Suppressor macrophage treated with lipopolysaccharide for 1 hour (primary cell): Measurements from ENCODE around the gene LSM7.

ENCODE experiments used
- DNase-seq, 3 donors: peaks; one replicate each; pipeline ENCODE4 v3.0.0-alpha.2; 2020 to 2022

LSM7 gene

DNA sequence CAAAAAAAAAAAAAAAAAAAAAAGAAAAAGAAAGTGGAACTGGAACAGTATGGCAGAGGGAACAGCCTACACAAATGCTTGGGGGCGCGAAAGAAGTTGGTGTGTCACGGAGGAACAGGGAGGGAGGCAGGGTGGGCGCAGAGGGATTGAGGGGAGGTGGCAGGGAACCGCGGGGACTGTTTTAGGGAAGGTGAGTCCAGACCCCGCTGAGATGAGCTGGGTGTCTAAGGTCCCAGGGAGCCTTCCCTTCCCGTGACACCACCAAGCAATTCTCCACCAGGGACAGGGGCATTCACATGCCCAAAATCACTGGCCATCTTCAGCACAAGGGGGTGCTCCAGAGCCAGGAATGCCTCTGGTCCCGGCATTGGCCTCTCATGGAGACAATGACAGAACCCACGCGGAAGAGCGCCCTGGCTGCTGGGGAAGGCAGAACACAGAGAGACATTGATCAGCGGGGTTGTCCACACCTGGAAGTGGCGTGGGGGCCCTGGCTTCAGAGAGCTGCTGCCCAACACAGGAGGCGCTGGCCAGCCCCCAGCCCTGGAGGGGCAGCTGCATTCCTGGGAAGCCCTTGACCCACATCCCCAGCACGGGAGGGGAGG lies 53.4 kb downstream of the LSM7 start:
- peak; percentile 85 to 89 (median 87) for DNase-seq

DNA sequence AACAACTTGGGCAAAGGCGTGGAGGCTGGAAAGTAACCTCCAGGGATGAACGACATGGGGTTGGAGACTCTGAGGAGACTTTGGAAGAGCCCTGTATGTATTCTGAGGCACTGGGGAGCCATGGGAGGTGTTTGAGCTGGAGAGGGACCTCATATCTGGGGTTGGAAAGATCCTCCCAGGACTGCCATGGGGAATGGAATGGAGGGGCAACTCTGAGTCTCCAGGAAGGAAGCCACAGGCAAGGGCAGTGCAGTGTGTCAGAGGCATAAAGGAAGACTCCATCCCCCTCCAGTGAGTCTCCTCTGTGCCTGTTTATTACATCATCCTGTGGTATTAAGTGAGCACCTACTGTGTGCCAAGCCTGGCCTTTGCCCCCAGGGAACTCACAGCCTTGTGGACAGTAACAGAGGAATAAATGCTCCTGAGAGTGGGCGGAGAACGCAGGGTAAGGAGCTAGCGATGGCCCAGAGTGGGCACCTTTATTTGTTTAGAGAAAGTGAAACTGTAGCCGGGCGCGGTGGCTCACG lies 54.1 kb downstream of the LSM7 start:
- no peak for DNase-seq

DNA sequence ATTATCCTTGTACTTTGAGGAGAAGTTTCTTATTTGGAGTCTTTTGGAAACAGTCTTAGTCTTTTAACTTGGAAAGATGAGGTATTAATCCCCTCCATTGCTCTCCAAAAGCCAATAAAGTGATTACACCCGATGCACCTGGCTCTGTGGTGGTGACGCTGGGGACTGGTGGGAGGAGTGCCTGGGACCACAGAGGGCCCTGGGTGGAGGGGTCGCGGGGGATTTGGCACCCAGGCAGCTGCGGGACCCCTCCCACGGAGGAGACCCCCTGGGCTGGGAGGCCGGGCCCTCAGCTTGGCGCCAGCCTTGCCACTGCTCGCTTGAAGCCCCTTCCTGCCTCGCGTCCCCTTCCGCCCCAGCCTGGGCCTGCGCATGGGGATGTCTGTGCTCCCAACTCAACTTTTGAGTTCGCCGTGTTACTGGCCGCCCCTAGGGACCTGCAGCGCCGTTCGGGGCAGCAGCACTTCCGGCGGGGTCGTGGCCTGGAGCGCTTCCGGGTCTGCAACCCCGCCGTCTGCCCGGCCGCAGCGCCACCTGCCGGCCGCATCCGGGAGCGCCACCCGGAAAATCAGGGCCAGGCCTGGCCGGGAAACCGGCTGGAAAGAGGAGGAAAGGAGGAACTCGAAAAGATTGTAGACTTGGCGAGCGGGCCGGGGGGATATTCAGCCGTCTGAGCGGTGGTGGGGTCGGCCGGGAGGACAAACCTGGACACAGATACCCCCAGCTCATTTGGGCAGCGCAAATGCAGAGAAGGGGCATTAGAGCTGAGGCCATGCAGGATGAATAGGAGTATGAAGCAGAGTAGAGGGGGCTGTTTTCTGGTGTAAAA lies 54.8 kb downstream of the LSM7 start:
- DNase-seq, result peak; percentile 80 to 87 (median 84)
